Measurements from ENCODE around the gene STOX1. TPM values are rescaled to one million over a fixed set of nuclear protein-coding genes. Genes with fewer than 3 reads are reported as not detected.
A peak's percentile ranks its signal among the peaks of the same experiment; 100 is the strongest.
"Not testable (repeated sequence)": the region's sequence is repeated elsewhere in the genome, so short reads cannot be mapped to it uniquely, and the experiment has no call there.

The STOX1 gene
- total RNA-seq, 2 experiments from 2014 or later: 0.29 to 0.33 TPM

GRCh38 chr10:68811314-68812009 lies 15.9 kb upstream of the STOX1 start:
- ATAC-seq (no peak), DNase-seq (no peak)
- H3K27me3 Mint-ChIP-seq: no peaks in the 10 kb centered on the region
- no peaks in the 10 kb centered on the region for H3K36me3 Mint-ChIP-seq
- no peak overlapping the region for H3K27ac Mint-ChIP-seq
- H3K9me3 Mint-ChIP-seq (ENCODE audit: low read depth): no peaks in the 10 kb centered on the region
- peaks cover under 1% of the 10 kb centered on the region for H3K4me1 Mint-ChIP-seq
- CTCF ChIA-PET: no interaction called here
- no peak overlapping the region for H3K4me3 Mint-ChIP-seq

DNA sequence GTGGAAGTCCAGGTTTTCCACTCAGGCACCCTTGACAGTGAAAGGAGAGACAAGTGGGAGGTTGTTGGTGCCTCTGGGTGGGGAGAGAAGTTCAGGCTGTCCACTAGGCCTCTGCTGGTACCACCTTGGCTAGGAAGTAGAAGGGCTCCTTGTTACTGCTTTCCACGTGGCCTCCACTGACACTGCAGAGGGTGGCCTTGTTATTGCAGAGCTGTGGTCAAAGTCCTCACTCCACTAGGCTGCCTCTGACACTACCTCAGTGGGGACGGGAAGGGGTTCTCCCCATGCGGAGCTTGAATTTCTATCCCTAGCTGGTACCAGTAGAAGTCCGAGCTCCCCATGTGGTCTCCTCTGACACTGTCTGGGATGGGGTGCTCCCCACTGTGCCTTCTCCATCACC lies 14.9 kb upstream of the STOX1 start:
- Mint-ChIP-seq H3K4me1 (no peaks in the 10 kb centered on the region), H3K9me3 (ENCODE audit: low read depth) (no peaks in the 10 kb centered on the region), H3K27ac (no peak overlapping the region), H3K4me3 (no peak overlapping the region), H3K36me3 (no peaks in the 10 kb centered on the region), H3K27me3 (no peaks in the 10 kb centered on the region)
- DNase-seq (no peak), ATAC-seq (no peak)
- CTCF ChIA-PET: no interaction called here

GRCh38 chr10:68813559-68813958 lies 13.8 kb upstream of the STOX1 start:
- CTCF ChIA-PET: interaction anchor here (1.3 kb wide), 1 partner anchor 13 kb away, joined by 6 read pairs; the partner anchor contains the start of gene STOX1
- no peaks in the 10 kb centered on the region for H3K27me3 Mint-ChIP-seq
- H3K36me3 Mint-ChIP-seq: no peaks in the 10 kb centered on the region
- H3K4me1 Mint-ChIP-seq: no peaks in the 10 kb centered on the region
- H3K27ac Mint-ChIP-seq: no peak overlapping the region
- DNase-seq (no peak), ATAC-seq (no peak)
- H3K9me3 Mint-ChIP-seq (ENCODE audit: low read depth): no peaks in the 10 kb centered on the region
- no peak overlapping the region for H3K4me3 Mint-ChIP-seq

DNA sequence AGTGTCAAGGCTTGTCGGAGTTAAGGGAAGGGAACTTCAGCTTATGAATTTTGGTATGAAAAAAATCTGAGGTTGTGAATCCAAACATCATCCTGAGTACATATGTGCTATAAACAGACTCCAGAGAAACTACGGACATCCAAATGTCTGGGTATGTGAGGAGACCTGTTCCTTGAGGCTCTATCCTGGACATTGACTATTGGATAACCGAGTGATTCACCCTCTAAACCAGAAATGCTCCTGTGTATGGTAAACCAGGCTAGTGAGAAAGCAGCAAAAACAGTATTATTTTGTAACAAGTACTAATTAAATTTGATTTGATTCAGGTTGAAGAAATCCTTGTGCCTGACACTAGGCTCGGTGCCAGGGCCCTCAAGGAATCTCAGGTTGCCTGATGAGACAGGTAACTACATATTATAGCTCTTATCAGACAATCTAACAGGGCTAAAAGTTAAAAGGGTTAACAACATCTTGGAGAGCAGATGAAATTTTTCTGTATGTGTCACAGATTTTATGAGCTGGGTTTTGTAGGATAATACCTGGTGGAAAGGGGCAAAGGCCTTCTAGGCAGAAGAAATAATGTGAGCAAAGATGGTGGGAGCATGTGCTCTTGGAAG lies 10.4 kb upstream of the STOX1 start:
- ATAC-seq (no peak), DNase-seq (no peak)
- H3K9me3 Mint-ChIP-seq (ENCODE audit: low read depth): no peaks in the 10 kb centered on the region
- H3K27ac Mint-ChIP-seq: no peak overlapping the region
- no peaks in the 10 kb centered on the region for H3K36me3 Mint-ChIP-seq
- CTCF ChIA-PET: no interaction called here
- H3K27me3 Mint-ChIP-seq: no peaks in the 10 kb centered on the region
- no peak overlapping the region for H3K4me3 Mint-ChIP-seq
- H3K4me1 Mint-ChIP-seq: no peaks in the 10 kb centered on the region

DNA sequence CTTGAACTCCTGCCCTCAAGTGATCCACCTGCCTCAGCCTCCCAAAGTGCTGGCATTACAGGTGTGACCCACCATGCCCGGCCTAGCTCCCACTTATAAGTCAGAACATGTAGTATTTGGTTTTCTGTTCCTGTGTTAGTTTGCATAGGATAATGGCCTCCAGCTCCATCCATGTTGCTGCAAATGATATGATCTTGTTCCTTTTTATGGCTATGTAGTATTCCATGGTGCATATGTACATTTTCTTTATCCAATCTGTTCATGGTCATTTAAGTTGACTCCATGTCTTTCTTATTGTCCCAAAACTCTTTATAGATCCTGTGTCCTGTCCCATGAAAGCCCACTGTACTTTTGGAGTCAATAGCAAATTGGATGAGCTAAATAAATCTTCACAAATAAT lies 7.0 kb upstream of the STOX1 start:
- CTCF ChIA-PET: interaction anchor here (1.1 kb wide), 1 partner anchor 9 kb away, joined by 5 read pairs; no protein-coding TSS in a partner anchor
- not testable (repeated sequence) for H3K36me3 Mint-ChIP-seq; H3K9me3 Mint-ChIP-seq (ENCODE audit: low read depth); H3K4me3 Mint-ChIP-seq; H3K27me3 Mint-ChIP-seq; H3K27ac Mint-ChIP-seq; H3K4me1 Mint-ChIP-seq; DNase-seq; ATAC-seq

GRCh38 chr10:68822626-68823025 lies 4.7 kb upstream of the STOX1 start:
- H3K4me3 Mint-ChIP-seq; H3K4me1 Mint-ChIP-seq; H3K36me3 Mint-ChIP-seq; H3K27ac Mint-ChIP-seq; H3K9me3 Mint-ChIP-seq (ENCODE audit: low read depth); CTCF ChIA-PET; DNase-seq; ATAC-seq; H3K27me3 Mint-ChIP-seq: not testable (repeated sequence)

GRCh38 chr10:68827592-68827959 lies 245 bp downstream of the STOX1 start:
- H3K4me3 Mint-ChIP-seq; DNase-seq; H3K27ac Mint-ChIP-seq; H3K9me3 Mint-ChIP-seq (ENCODE audit: low read depth); H3K36me3 Mint-ChIP-seq: not testable (repeated sequence)
- peak; percentile 62 for ATAC-seq
- Mint-ChIP-seq H3K4me1 (peaks cover 11% of the 10 kb centered on the region), H3K27me3 (peaks cover 18% of the 10 kb centered on the region)
- CTCF ChIA-PET: interaction anchor here (0.6 to 1.5 kb wide), 10 partner anchors 9 to 1577 kb away, joined by 3 to 6 read pairs (median 3); partner anchors contain the start of gene DNA2

GRCh38 chr10:68828083-68828601 lies 811 bp downstream of the STOX1 start:
- Mint-ChIP-seq H3K4me1 (peaks cover 11% of the 10 kb centered on the region), H3K27me3 (peaks cover 18% of the 10 kb centered on the region), H3K4me3 (peak overlapping the region; percentile 32)
- not testable (repeated sequence) for H3K36me3 Mint-ChIP-seq; H3K27ac Mint-ChIP-seq; H3K9me3 Mint-ChIP-seq (ENCODE audit: low read depth); DNase-seq
- ATAC-seq: peak; percentile 60
- CTCF ChIA-PET: interaction anchor here (0.6 to 1.9 kb wide), 5 partner anchors 8 to 128 kb away, joined by 3 to 5 read pairs (median 3); partner anchors contain the start of gene DDX21

DNA sequence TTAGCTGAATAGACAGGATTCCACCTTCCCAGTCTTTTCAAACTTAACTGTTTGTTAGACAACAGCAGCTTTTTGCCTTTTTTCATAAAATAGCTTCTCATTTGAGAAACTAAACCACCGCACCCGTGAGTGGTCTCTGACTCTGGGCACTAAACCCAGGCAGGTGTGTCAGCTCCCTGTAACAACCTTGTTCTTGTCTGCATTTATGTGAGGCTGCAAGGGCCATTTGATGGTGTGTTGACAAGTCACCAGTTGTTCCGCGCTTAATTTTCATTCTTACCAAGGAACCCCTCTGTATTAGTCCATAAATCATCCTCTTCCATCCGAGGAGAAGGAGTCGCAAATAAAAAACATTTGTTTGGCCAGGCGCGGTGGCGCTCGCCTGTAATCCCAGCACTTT lies 1.5 kb downstream of the STOX1 start:
- no peaks in the 10 kb centered on the region for H3K36me3 Mint-ChIP-seq
- no peak for DNase-seq
- H3K27me3 Mint-ChIP-seq: peaks cover 18% of the 10 kb centered on the region
- peaks cover 11% of the 10 kb centered on the region for H3K4me1 Mint-ChIP-seq
- H3K4me3 Mint-ChIP-seq: peak overlapping the region; percentile 32
- no peak for ATAC-seq
- H3K27ac Mint-ChIP-seq: no peak overlapping the region
- H3K9me3 Mint-ChIP-seq (ENCODE audit: low read depth): no peaks in the 10 kb centered on the region
- CTCF ChIA-PET: interaction anchor here (1.2 to 1.9 kb wide), 3 partner anchors 9 to 127 kb away, joined by 3 to 5 read pairs (median 3); partner anchors contain the start of gene DDX21

- no peak for DNase-seq
- Mint-ChIP-seq H3K27me3 (peaks cover 18% of the 10 kb centered on the region), H3K27ac (no peak overlapping the region), H3K36me3 (no peaks in the 10 kb centered on the region), H3K4me1 (peaks cover 11% of the 10 kb centered on the region), H3K4me3 (no peak overlapping the region), H3K9me3 (ENCODE audit: low read depth) (no peaks in the 10 kb centered on the region)
- CTCF ChIA-PET: interaction anchor here (1.5 to 1.9 kb wide), 2 partner anchors 9 to 126 kb away, joined by 3 to 5 read pairs; partner anchors contain the start of gene DDX21
- ATAC-seq: no peak
These were observed 2.2 kb downstream of the STOX1 start for GRCh38 chr10:68829521-68829920.

DNA sequence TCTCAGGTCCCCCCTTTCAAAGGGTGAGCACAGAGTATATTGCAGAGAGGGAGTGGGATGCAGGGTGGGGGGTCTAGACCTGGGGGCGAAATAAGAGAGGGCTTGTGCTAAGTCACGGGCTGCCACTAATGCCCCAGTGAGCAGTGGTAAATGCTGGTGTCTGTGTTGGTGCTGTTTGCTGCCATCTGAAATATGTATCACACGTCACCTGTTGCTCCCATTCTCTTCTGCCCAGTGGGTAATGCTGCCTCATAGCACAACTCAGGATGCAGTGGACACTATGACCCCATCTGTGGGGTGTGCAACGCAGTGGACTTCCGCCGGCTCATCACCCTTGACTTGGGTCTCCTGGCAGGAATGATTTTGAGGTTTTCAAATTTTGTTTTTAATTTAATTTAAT lies 2.6 kb downstream of the STOX1 start:
- H3K4me3 Mint-ChIP-seq: no peak overlapping the region
- peaks cover 11% of the 10 kb centered on the region for H3K4me1 Mint-ChIP-seq
- no peaks in the 10 kb centered on the region for H3K36me3 Mint-ChIP-seq
- no peak overlapping the region for H3K27ac Mint-ChIP-seq
- DNase-seq (no peak), ATAC-seq (no peak)
- no peaks in the 10 kb centered on the region for H3K9me3 Mint-ChIP-seq (ENCODE audit: low read depth)
- CTCF ChIA-PET: interaction anchor here (1.9 kb wide), 1 partner anchor 10 kb away, joined by 5 read pairs; no protein-coding TSS in a partner anchor
- H3K27me3 Mint-ChIP-seq: peaks cover 15% of the 10 kb centered on the region

- Mint-ChIP-seq H3K9me3 (ENCODE audit: low read depth) (no peaks in the 10 kb centered on the region), H3K4me3 (no peak overlapping the region), H3K36me3 (no peaks in the 10 kb centered on the region), H3K4me1 (peaks cover 7% of the 10 kb centered on the region), H3K27me3 (peaks cover 15% of the 10 kb centered on the region), H3K27ac (no peak overlapping the region)
- CTCF ChIA-PET: no interaction called here
- no peak for ATAC-seq
- no peak for DNase-seq
These were observed 4.7 kb downstream of the STOX1 start for GRCh38 chr10:68831961-68832455.

DNA sequence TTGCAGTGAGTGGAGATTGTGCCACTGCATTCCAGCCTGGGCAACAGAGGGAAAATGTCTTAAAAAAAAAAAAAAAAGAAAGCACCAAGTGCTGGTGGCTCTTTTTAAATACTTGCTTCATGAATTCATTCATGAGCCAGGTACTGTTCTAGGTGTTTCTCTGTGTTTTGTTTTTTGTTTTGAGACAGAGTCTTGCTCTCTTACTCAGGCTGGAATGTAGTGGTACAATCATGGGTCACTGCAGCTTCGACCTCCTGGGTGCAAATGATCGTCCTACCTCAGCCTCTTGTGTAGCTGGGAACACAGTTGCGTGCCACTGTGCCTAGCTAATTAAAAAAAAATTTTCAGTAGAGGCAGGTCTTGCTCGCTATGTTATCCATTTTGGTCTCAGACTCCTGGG lies 5.3 kb downstream of the STOX1 start:
- Mint-ChIP-seq H3K27me3 (peaks cover 15% of the 10 kb centered on the region), H3K9me3 (ENCODE audit: low read depth) (no peaks in the 10 kb centered on the region), H3K4me3 (no peak overlapping the region), H3K36me3 (no peaks in the 10 kb centered on the region), H3K27ac (no peak overlapping the region), H3K4me1 (peaks cover 7% of the 10 kb centered on the region)
- no peak for ATAC-seq
- CTCF ChIA-PET: no interaction called here
- DNase-seq: no peak
